Caki2 (cell line): ENCODE data around the gene GALNT9. TPM values are rescaled to one million over a fixed set of nuclear protein-coding genes. Genes with fewer than 3 reads are reported as not detected.
A peak's percentile ranks its signal among the peaks of the same experiment; 100 is the strongest.

Experiments
- DNase-seq: peaks from one replicate; pipeline ENCODE4 v3.0.0-alpha.2; 2015; ENCODE audit warnings: low read depth
- in situ Hi-C: cut with HindIII; loops from 2 replicates; pipeline ENCODE4 v1.10.0; 2016; ENCODE audit warnings: low sequenced_read_pairs, low pct_unique_long_range_greater_than_20kb, mixed read lengths
- total RNA-seq: library from RNA; depleted of rRNA; stranded (reverse); fragments of >200 nt; shearing (Covaris generic); gene quantifications from 2 replicates; pipeline ENCODE4 v1.2.3, GENCODE V29; 2014; ENCODE audit warnings: low replicate concordance

GALNT9 gene
- total RNA-seq, 1 experiment from 2014 or later: 14.6 TPM

DNA sequence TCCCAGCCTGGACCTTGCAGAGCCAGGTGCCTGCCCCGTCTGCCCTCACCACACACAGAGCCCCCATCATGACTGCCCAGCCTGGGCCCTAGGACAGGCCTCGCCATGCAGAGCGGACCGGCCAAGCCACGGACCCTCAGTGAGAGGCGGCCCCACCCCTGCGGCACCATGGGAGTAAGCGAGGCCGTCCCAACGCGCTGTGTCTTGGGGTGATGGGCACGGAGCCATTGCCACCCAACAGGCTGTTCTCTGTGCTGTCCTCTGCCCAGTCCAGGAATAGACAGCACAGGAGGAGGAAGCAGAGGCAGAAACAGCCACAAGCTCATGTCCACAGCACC is 39.2 kb downstream of the GALNT9 start:
- no peak for DNase-seq
- in situ Hi-C loops: no loop called here

- DNase-seq: peak; percentile 22
- in situ Hi-C loops: no loop called here
These were observed 39.8 kb downstream of the GALNT9 start for GRCh38 chr12:132289356-132290202.

GRCh38 chr12:132288516-132289215 is 40.7 kb downstream of the GALNT9 start:
- peak; percentile 61 for DNase-seq
- in situ Hi-C loops: no loop called here

- in situ Hi-C loops: no loop called here
- DNase-seq: no peak
These were observed 41.8 kb downstream of the GALNT9 start for GRCh38 chr12:132287391-132288238.

GRCh38 chr12:132286912-132287311 is 42.5 kb downstream of the GALNT9 start:
- peak; percentile 97 for DNase-seq
- in situ Hi-C loops: no loop called here

DNA sequence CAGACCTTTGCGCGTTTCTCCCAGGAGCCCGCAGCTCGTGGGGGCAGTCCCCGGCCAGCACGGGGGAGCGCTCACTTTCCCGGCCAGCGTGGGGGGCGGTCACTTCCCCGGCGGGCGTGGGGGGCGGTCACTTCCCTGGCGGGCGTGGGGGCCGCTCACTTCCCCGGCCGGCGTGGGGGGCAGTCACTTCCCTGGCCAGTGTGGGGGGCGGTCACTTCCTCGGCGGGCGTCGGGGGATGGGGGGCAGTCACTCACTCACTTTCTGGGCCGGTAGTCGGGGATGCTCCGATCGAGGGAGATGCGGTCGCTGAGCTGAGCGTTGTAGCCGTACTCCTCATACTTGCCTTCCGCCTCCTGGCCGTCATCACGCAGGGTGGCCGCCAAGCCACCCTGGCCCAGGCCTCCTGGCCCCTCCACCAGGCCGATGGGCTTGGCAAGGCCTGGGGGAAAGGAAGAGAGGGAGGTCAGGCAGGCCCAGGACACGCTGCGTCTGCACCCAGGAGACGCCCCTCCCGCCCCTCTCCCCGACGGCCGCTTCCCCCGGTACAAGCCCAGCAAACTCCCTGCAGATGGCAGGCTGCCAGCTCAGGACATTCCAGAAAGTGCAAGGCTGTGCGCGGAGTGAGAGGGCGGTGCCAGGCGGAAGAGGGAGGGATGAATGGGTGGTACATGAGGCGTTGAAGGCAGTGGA is 43.3 kb downstream of the GALNT9 start:
- DNase-seq: peak; percentile 84
- in situ Hi-C loops: no loop called here

- in situ Hi-C loops: no loop called here
- DNase-seq: peak; percentile 85
These were observed 44.3 kb downstream of the GALNT9 start for GRCh38 chr12:132284827-132285741.

DNA sequence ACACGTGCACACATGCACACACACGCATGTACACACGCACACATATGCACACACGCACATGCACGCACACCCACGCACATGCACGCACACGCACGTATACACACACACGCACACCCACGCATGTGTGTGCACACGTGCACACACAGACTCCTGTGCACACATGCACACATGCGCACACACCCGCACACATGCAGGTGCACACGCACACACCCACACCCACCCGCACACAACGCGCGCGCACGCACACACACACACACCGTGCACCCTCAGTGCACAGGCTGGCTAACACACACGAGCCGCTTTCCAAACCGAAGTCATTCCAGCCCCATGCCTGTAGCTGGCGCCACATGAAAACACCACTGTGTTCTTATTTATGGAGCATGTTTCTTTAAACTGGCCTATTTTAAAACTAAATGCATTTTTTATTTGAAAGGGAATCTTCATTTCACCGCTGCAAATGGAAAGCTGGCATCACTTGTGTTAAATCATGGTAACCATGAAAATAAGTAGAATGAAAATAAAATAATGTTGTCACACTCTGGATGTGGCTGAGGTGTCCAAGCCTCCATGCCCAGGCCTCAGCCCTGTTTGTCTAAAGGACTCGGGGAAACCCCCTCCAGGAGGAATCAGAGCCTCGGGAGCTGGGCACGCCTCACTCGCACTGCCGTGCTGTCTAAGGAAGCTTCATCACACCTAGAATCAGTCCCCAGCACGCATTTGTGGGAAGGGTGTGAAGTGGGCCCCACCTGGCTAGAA is 45.1 kb downstream of the GALNT9 start:
- DNase-seq: peak; percentile 78
- in situ Hi-C loops: no loop called here

DNA sequence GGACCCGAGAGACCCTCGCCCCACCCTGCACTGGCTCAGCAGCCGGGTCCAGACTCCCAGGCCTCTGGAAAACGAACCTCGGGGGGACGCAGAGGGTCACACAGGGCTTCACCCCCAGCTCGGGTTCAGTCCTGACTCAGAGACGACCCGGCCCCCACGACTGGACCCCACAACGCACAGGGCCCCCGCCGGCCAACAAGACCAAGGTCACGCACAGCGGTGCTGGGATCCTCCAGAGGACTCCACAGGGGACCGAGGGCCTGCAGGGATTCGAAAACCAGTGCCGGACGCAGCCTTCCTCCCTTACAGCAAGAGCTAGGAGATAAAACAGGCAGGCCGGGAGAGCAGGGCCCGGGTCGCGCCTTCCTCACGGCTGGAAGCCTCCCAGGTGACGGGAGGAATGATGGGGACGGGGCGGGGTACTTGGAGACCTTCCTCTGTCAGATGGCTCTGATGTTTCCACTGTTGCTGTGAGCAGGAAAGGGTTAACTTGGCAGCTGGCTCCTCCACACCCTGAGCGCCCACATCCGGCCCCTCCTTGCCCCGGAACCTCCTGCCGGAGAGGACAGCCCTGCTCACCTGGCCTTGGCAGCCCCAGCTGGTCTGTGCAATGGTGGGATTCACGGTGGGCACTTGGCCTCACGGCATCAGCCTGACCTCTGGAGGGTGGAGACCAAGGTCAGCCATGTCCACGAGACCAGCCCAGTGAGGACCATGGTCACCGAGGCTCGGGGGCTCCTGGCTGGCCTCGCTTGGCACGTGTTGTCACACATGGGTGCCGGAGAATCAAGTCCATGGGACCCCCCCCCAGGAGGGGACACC is 46.2 kb downstream of the GALNT9 start:
- DNase-seq: no peak
- in situ Hi-C loops: no loop called here

DNA sequence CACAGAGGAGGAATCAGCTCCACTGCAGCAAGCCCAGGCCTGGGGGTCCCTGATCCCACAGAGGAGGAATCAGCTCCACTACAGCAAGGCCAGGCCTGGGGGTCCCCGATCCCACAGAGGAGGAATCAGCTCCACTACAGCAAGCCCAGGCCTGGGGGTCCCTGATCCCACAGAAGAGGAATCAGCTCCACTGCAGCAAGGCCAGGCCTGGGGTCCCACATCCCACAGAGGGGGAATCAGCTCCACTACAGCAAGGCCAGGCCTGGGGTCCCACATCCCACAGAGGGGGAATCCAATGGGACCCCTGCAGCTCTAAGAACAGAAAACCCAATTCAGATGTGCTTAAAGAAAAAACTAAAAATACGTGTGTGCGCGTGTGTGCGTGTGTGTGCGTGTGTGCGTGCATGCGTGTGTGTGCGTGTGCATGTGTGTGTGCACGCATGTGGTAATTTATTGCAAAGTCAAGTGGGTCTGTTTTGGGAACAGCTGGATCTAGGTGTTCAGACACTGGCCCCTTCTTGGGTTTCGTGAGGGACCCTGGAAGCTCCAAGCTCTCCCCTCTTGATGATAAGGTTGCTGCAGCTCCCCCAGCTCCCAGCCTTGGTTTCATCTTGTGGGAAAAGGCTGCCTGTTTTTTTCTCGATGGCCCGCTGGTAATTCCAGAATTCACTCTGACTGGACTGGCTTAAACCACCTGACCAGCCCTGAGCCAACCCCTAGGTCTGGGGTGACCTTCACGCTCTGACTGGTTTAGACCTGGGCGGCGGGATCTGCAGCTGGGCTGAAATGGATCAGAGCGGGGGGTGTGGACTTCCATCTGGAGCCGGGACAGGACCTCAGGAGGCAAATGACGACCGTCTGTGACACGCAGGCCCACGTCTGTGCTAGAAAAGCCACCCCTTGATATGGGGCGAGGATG is 47.1 kb downstream of the GALNT9 start:
- in situ Hi-C loops: no loop called here

DNA sequence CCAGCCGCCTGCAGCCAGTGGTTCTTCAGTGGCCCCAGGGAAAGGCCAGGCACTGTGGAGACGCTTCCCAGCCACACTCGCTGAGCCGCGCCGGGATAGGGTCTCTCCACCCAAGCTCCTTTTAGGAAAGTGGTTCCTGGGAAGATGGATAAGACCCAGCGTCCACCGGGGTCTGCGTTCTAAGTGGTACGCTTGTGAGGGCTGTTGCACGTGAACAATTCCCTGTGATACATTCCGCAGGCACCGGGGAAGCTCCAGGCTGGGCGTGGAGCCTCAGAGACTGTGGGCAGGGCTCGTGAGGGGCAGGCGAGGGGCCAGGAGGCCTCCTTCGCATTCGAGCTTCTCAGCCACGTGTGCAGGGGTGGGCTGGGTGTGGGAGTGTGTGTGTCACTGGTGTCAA is 48.4 kb downstream of the GALNT9 start:
- in situ Hi-C loops: no loop called here
- DNase-seq: no peak

More for the DNA sequence above, 47.1 kb downstream of the GALNT9 start:
- no peak for DNase-seq

GRCh38 chr12:132280406-132280805 is 49.0 kb downstream of the GALNT9 start:
- in situ Hi-C loops: no loop called here
- no peak for DNase-seq

GRCh38 chr12:132279930-132280329 is 49.5 kb downstream of the GALNT9 start:
- in situ Hi-C loops: no loop called here
- DNase-seq: no peak

- in situ Hi-C loops: no loop called here
- DNase-seq: peak; percentile 88
These were observed 50.1 kb downstream of the GALNT9 start for GRCh38 chr12:132279184-132279889.
